H1 (cell line): ENCODE results near the gene CBS. TPM values are rescaled to one million over a fixed set of nuclear protein-coding genes. Genes with fewer than 3 reads are reported as not detected.

Experiments
- CTCF ChIA-PET: fragments of 300-600 bp; sonication (Branson Sonifier 250); formaldehyde crosslinking; loops from one replicate; lab custom pipeline; 2021; ENCODE audit not compliant: partially characterized antibody; lab: Charles Lee
- POLR2A ChIA-PET: fragments of 300-600 bp; sonication (Branson Sonifier 250); formaldehyde crosslinking; loops from one replicate; lab custom pipeline; 2021; ENCODE audit warnings: inconsistent platforms; ENCODE audit not compliant: partially characterized antibody; lab: Charles Lee
- DNase-seq, 2 experiments: peaks; one replicate each; pipeline versions ENCODE4 v3.0.0 to v3.0.0-alpha.2; 2010 to 2022; ENCODE audit warnings: low spot score in 2 of 2, low read depth in 1 of 2, mixed read lengths in 1 of 2
- FAIRE-seq: peaks from 2 replicates; lab custom pipeline; 2011; peaks lifted over from hg19 to GRCh38; lab: Jason Lieb, UNC
- H2AFZ ChIP-seq: 2 replicates; pipeline ENCODE4 v1.8.1; 2012; ENCODE audit warnings: low read length, inconsistent platforms
- H2AK5ac ChIP-seq: 2 replicates; pipeline ENCODE4 v1.6.1; 2013; ENCODE audit warnings: low read depth, low read length
- H2BK120ac ChIP-seq: replicated peaks from 2 replicates; pipeline ENCODE3; 2013; ENCODE audit warnings: low read depth, low read length, inconsistent platforms
- H2BK12ac ChIP-seq: 2 replicates; pipeline ENCODE4 v1.6.1; 2013; ENCODE audit warnings: low read depth, low read length
- H2BK15ac ChIP-seq: 2 replicates; pipeline ENCODE4 v1.6.1; 2013; ENCODE audit warnings: low read length
- H2BK20ac ChIP-seq: 2 replicates; pipeline ENCODE4 v1.6.1; 2013; ENCODE audit warnings: low read length
- H2BK5ac ChIP-seq: 2 replicates; pipeline ENCODE4 v1.6.1; 2013; ENCODE audit warnings: low read depth, low read length
- H3K14ac ChIP-seq: 2 replicates; pipeline ENCODE4 v1.6.1; 2013; ENCODE audit warnings: inconsistent platforms; ENCODE audit not compliant: insufficient read length
- H3K18ac ChIP-seq: 2 replicates; pipeline ENCODE4 v1.6.1; 2013; ENCODE audit warnings: low read length; ENCODE audit errors: extremely low read depth
- H3K23ac ChIP-seq: 2 replicates; pipeline ENCODE4 v1.6.1; 2013; ENCODE audit warnings: inconsistent platforms; ENCODE audit not compliant: insufficient read length
- H3K23me2 ChIP-seq: 2 replicates; pipeline ENCODE4 v1.6.1; 2013; ENCODE audit warnings: low read depth, low read length
- H3K27ac ChIP-seq: 2 replicates; pipeline ENCODE4 v1.6.1; 2011; ENCODE audit warnings: low read depth, low read length, inconsistent platforms
- H3K27me3 ChIP-seq, 4 experiments: replicated peaks in 1 of 4; 1 replicate in 1 of 4; 2 replicates in 3 of 4; pipeline versions ENCODE4 v1.6.1 to v1.8.1; 2011 to 2013; ENCODE audit warnings: low read length in 3 of 4, mild to moderate bottlenecking in 3 of 4, inconsistent platforms in 2 of 4, mixed read lengths in 2 of 4, moderate library complexity in 1 of 4; ENCODE audit not compliant: control insufficient read depth in 3 of 4, insufficient read depth in 3 of 4; ENCODE audit errors: extremely low read depth in 1 of 4
- H3K36me3 ChIP-seq, 4 experiments: 2 replicates each; pipeline versions ENCODE4 v1.6.1 to v1.8.1; 2011 to 2013; ENCODE audit warnings: mild to moderate bottlenecking in 4 of 4, low read length in 3 of 4, moderate library complexity in 2 of 4, control low read depth in 1 of 4, inconsistent platforms in 1 of 4; ENCODE audit not compliant: insufficient read depth in 4 of 4, control insufficient read depth in 2 of 4
- H3K4ac ChIP-seq: replicated peaks from 2 replicates; pipeline ENCODE3; 2013; ENCODE audit warnings: low read length, low read depth, mixed read lengths, inconsistent platforms; ENCODE audit not compliant: insufficient read length
- H3K4me1 ChIP-seq, 4 experiments: replicated peaks in 1 of 4; 1 replicate in 1 of 4; 2 replicates in 3 of 4; pipeline versions ENCODE4 v1.6.1 to v1.8.1; 2011 to 2013; ENCODE audit warnings: low read length in 3 of 4, inconsistent platforms in 2 of 4, mixed read lengths in 1 of 4; ENCODE audit not compliant: insufficient read depth in 4 of 4, control insufficient read depth in 3 of 4
- H3K4me2 ChIP-seq, 2 experiments: 2 replicates each; pipeline versions ENCODE4 v1.6.1 to v1.8.1; 2011 to 2013; ENCODE audit warnings: low read depth in 2 of 2, low read length in 2 of 2, control low read depth in 1 of 2, inconsistent platforms in 1 of 2, mild to moderate bottlenecking in 1 of 2; ENCODE audit not compliant: insufficient read depth in 1 of 2
- H3K4me3 ChIP-seq, 4 experiments: fragments of 200-600, 300-600 bp in 1 of 4; sonication (generic), shearing (Covaris generic), sonication (Bioruptor Twin) in 1 of 4; 2 replicates each; pipeline versions ENCODE4 v1.5.1 to v1.8.1; 2011 to 2016; ENCODE audit warnings: low read length in 4 of 4, low read depth in 3 of 4, control low read depth in 2 of 4, inconsistent platforms in 2 of 4, mild to moderate bottlenecking in 2 of 4, mixed read lengths in 1 of 4, moderate library complexity in 1 of 4; ENCODE audit not compliant: insufficient read depth in 2 of 4; ENCODE audit errors: extremely low read depth in 1 of 4
- H3K56ac ChIP-seq: replicated peaks from 2 replicates; pipeline ENCODE3; 2013; ENCODE audit warnings: low read depth, mild to moderate bottlenecking, mixed read lengths, low read length, inconsistent platforms; ENCODE audit not compliant: insufficient read length
- H3K79me1 ChIP-seq: 2 replicates; pipeline ENCODE4 v1.6.1; 2013; ENCODE audit warnings: low read depth, low read length, control low read depth
- H3K79me2 ChIP-seq, 2 experiments: 2 replicates each; pipeline versions ENCODE4 v1.6.1 to v1.8.1; 2012 to 2013; ENCODE audit warnings: low read length in 2 of 2, mild to moderate bottlenecking in 2 of 2, inconsistent platforms in 1 of 2; ENCODE audit not compliant: insufficient read depth in 2 of 2, control insufficient read depth in 1 of 2
- H3K9ac ChIP-seq, 4 experiments: replicated peaks in 1 of 4; 1 replicate in 1 of 4; 2 replicates in 3 of 4; pipeline versions ENCODE4 v1.6.1 to v1.8.1; 2011 to 2013; ENCODE audit warnings: low read depth in 3 of 4, low read length in 3 of 4, control low read depth in 2 of 4, mild to moderate bottlenecking in 2 of 4, moderate library complexity in 2 of 4, inconsistent platforms in 1 of 4; ENCODE audit errors: extremely low read depth in 1 of 4
- H3K9me3 ChIP-seq, 2 experiments: 2 replicates each; pipeline versions ENCODE4 v1.6.1 to v1.8.1; 2012 to 2013; ENCODE audit warnings: mild to moderate bottlenecking in 2 of 2, moderate library complexity in 2 of 2, control low read depth in 1 of 2, inconsistent platforms in 1 of 2, low read depth in 1 of 2, low read length in 1 of 2, mixed read lengths in 1 of 2; ENCODE audit not compliant: insufficient read depth in 2 of 2
- H4K20me1 ChIP-seq, 2 experiments: replicated peaks in 1 of 2; 2 replicates each; pipeline versions ENCODE3 to v1.8.1; 2011 to 2013; ENCODE audit warnings: inconsistent platforms in 2 of 2, low read length in 2 of 2, mild to moderate bottlenecking in 1 of 2; ENCODE audit not compliant: insufficient read depth in 2 of 2, control insufficient read depth in 1 of 2
- H4K5ac ChIP-seq: 2 replicates; pipeline ENCODE4 v1.6.1; 2013; ENCODE audit warnings: low read length, low read depth, mixed read lengths, inconsistent platforms; ENCODE audit not compliant: insufficient read length
- H4K8ac ChIP-seq: 2 replicates; pipeline ENCODE4 v1.8.0; 2013; ENCODE audit warnings: mild to moderate bottlenecking, moderate library complexity, low read length, inconsistent platforms; ENCODE audit not compliant: insufficient read depth; ENCODE audit errors: extremely low read depth
- H4K91ac ChIP-seq: replicated peaks from 2 replicates; pipeline ENCODE3; 2013; ENCODE audit warnings: low read length, mixed read lengths, inconsistent platforms; ENCODE audit not compliant: insufficient read length
- CTBP2 ChIP-seq: IDR thresholded peaks from 2 replicates; pipeline ENCODE4 v1.7.0; 2011; ENCODE audit warnings: borderline replicate concordance, mild to moderate bottlenecking, moderate library complexity, mixed read lengths, low read length; ENCODE audit not compliant: insufficient read depth, insufficient read length
- RXRA ChIP-seq: IDR thresholded peaks from 2 replicates; pipeline ENCODE4 v1.6.1; 2011; ENCODE audit warnings: low read depth, mild to moderate bottlenecking, low read length, moderate library complexity; ENCODE audit not compliant: insufficient read depth
- TAF1 ChIP-seq: IDR thresholded peaks from 2 replicates; pipeline ENCODE4 v1.6.1; 2011; ENCODE audit warnings: mild to moderate bottlenecking, low read depth, low read length
- TEAD4 ChIP-seq: IDR thresholded peaks from 2 replicates; pipeline ENCODE4 v1.6.1; 2012; ENCODE audit warnings: low read depth, low read length, inconsistent platforms, mixed read lengths
- ZNF274 ChIP-seq: IDR thresholded peaks from 2 replicates; pipeline ENCODE4 v1.7.0; 2012; ENCODE audit warnings: low read length, borderline replicate concordance; ENCODE audit errors: extremely low read depth
- WGBS, 2 experiments: shearing (Covaris generic) in 1 of 2; methylation state at CpG; one replicate each; pipeline versions ENCODE4 v1.1.6 to v1.1.7; 2013 to 2015; ENCODE audit warnings: low lambda C conversion rate in 2 of 2, mixed read lengths in 2 of 2, inconsistent platforms in 1 of 2, low coverage in 1 of 2, missing lambda C conversion rate in 1 of 2; ENCODE audit not compliant: insufficient replicate concordance in 2 of 2, insufficient coverage in 1 of 2, insufficient read length in 1 of 2; ENCODE audit errors: extremely low coverage in 1 of 2, missing lambda C conversion rate in 1 of 2; 5-methylcytosine and 5-hydroxymethylcytosine counted together
- polyA plus RNA-seq, 7 experiments: library from polyadenylated mRNA; depleted of rRNA in 3 of 7; stranded (reverse) in 5 of 7; unstranded in 2 of 7; fragments of >200 nt in 5 of 7; fragments of 200-250 nt in 2 of 7; gene quantifications; 1 replicate in 5 of 7; 2 replicates in 1 of 7; 4 replicates in 1 of 7; pipeline versions ENCODE4 v1.2.1 to v1.2.3, GENCODE V29; 2011 to 2013; ENCODE audit warnings: missing spikeins in 2 of 7, mixed read lengths in 2 of 7
- total RNA-seq: library from RNA; stranded (reverse); fragmentation: NEBNext Ultra II Directional; extraction: Animal tissue kit (Norgen Biotek cat#: 25700); gene quantifications from 2 replicates; pipeline ENCODE4 v1.2.1, GENCODE V29; 2021
- TF ChIP-seq, protein P1 (sequence below): IDR thresholded peaks from 2 replicates; pipeline ENCODE4 v1.6.1; 2012; ENCODE audit warnings: inconsistent platforms
- TF ChIP-seq, protein P2 (sequence below): IDR thresholded peaks from 2 replicates; pipeline ENCODE4 v1.6.1; 2012; ENCODE audit warnings: inconsistent platforms

The CBS gene
- total and polyA plus RNA-seq, 2 of the 8 experiments (the other 6 are each of a cell fraction or from before 2014, with no cell fraction given) = 114 to 455 TPM

- H3K27me3 ChIP-seq = no peaks in the 10 kb centered on the region
- H3K23ac ChIP-seq = no peak overlapping the region
- no peak overlapping the region for H3K14ac ChIP-seq
- H3K79me2 ChIP-seq = no peaks in the 10 kb centered on the region
- no peak overlapping the region for H2BK20ac ChIP-seq
- no peaks in the 10 kb centered on the region for H4K20me1 ChIP-seq
- ChIA-PET CTCF (no interaction called here), POLR2A (interaction anchor here (2.2 kb wide), 1 partner anchor 10 kb away, joined by 5 read pairs; no protein-coding TSS in a partner anchor)
- no peak overlapping the region for H2BK15ac ChIP-seq
- H3K23me2 ChIP-seq = 0 out of 2 replicates have a peak, but pooled peaks cover 2% of the 10 kb centered on the region
- no peak overlapping the region for H3K4me3 ChIP-seq
- H3K4me2 ChIP-seq = no peak overlapping the region
- H3K9me3 ChIP-seq = no peaks in the 10 kb centered on the region
- no peak overlapping the region for H4K91ac ChIP-seq
- 91% methylated on average over 17 of the region's 17 CpGs; no CpG with 5 or more reads in 1 of the 2 experiments for WGBS, 2 experiments
- no peak overlapping the region for H3K56ac ChIP-seq
- H3K79me1 ChIP-seq = peaks cover 2% of the 10 kb centered on the region; the same call in 1 of the 2 replicates
- H3K27ac ChIP-seq = no peak overlapping the region
- no peak overlapping the region for H2BK120ac ChIP-seq
- no peak overlapping the region for H4K8ac ChIP-seq
- no peak overlapping the region for H3K9ac ChIP-seq
- no peak overlapping the region for H2BK5ac ChIP-seq
- 0 out of 7 replicates have a peak, but pooled peaks cover 0 to 2% (median 0%) of the 10 kb centered on the region in 4 experiments for H3K4me1 ChIP-seq
- no peak for DNase-seq
- H3K36me3 ChIP-seq = peaks cover 5 to 35% (median 10%) of the 10 kb centered on the region in 4 experiments; a peak in 6 of 8 replicates
- no peak overlapping the region for H2AFZ ChIP-seq
- H3K18ac ChIP-seq = no peak overlapping the region
- no peak overlapping the region for H3K4ac ChIP-seq
- H2AK5ac ChIP-seq = no peak overlapping the region
- H4K5ac ChIP-seq = no peak overlapping the region
- H2BK12ac ChIP-seq = no peak overlapping the region
- no peak for FAIRE-seq
- TF ChIP-seq TAF1 (no peak), ZNF274 (no peak), RXRA (no peak), CTBP2 (no peak), TEAD4 (no peak)
- TF ChIP-seq, protein P1, sequence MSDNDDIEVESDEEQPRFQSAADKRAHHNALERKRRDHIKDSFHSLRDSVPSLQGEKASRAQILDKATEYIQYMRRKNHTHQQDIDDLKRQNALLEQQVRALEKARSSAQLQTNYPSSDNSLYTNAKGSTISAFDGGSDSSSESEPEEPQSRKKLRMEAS = no peak
- TF ChIP-seq, protein P2, sequence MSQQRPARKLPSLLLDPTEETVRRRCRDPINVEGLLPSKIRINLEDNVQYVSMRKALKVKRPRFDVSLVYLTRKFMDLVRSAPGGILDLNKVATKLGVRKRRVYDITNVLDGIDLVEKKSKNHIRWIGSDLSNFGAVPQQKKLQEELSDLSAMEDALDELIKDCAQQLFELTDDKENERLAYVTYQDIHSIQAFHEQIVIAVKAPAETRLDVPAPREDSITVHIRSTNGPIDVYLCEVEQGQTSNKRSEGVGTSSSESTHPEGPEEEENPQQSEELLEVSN = no peak
Observed at GRCh38 chr21:43024439-43025136, 51.0 kb downstream of the CBS start.
